ENCODE data around the gene ZNF616. TPM values are rescaled to one million over a fixed set of nuclear protein-coding genes. Genes with fewer than 3 reads are reported as not detected.

ZNF616 gene
- total RNA-seq, 4 donors from 2014 or later = 1.1 to 5.3 (median 2.4) TPM

GRCh38 chr19:52115526-52116053 is 24.1 kb downstream of the ZNF616 start:
- TF ChIP-seq POLR2A (IDR thresholded peaks at IDR 0.05) = no peak
- TF ChIP-seq, protein P1, sequence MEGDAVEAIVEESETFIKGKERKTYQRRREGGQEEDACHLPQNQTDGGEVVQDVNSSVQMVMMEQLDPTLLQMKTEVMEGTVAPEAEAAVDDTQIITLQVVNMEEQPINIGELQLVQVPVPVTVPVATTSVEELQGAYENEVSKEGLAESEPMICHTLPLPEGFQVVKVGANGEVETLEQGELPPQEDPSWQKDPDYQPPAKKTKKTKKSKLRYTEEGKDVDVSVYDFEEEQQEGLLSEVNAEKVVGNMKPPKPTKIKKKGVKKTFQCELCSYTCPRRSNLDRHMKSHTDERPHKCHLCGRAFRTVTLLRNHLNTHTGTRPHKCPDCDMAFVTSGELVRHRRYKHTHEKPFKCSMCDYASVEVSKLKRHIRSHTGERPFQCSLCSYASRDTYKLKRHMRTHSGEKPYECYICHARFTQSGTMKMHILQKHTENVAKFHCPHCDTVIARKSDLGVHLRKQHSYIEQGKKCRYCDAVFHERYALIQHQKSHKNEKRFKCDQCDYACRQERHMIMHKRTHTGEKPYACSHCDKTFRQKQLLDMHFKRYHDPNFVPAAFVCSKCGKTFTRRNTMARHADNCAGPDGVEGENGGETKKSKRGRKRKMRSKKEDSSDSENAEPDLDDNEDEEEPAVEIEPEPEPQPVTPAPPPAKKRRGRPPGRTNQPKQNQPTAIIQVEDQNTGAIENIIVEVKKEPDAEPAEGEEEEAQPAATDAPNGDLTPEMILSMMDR (IDR thresholded peaks at IDR 0.05 in 4 of 5, conservative IDR thresholded peaks at IDR 0.05 in 1 of 5) = no peak
- in situ Hi-C loops (cut with MboI; ENCODE audit: low sequenced_read_pairs in 4 of 4) = no loop called here
- H3K4me3 ChIP-seq = peak overlapping the region in 1 of 4 donors; percentile 30

DNA sequence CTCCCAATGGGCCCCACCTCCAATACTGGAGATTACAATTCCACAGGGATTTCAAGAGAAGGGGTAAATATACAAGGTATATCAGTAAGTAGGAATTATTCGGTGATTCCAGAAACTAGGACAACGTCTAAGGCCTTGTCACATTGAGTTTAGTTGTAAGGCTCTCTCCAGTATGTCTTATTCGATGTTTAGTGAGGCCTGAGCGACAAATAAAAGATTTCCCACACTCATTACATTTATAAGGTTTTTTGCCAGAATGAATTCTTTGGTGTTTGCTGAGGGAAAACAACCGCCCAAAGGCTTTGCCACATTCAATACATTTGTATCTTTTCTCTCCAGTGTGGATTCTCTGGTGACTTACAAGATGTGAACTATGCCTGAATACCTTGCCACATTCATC is 25.0 kb downstream of the ZNF616 start:
- TF ChIP-seq POLR2A (IDR thresholded peaks at IDR 0.05) = no peak
- TF ChIP-seq, protein P1 (IDR thresholded peaks at IDR 0.05 in 4 of 5, conservative IDR thresholded peaks at IDR 0.05 in 1 of 5) = no peak
- Histone ChIP-seq H3K36me3 (peaks cover 28 to 59% of the 10 kb centered on the region in 2 donors), H3K9me3 (peaks cover 53 to 79% (median 60%) of the 10 kb centered on the region in 3 donors), H3K4me1 (no peaks in the 10 kb centered on the region), H3K27ac (no peak overlapping the region), H3K4me3 (peak overlapping the region in 1 of 4 donors; percentile 35), H3K27me3 (no peaks in the 10 kb centered on the region)
- in situ Hi-C loops (cut with MboI; ENCODE audit: low sequenced_read_pairs in 4 of 4) (no loop called here), intact Hi-C loops (cut with DNase I; ENCODE audit: low total_unique reads) (no loop called here)
- DNase-seq (no peak), ATAC-seq (no peak)

More at GRCh38 chr19:52115526-52116053, 24.1 kb downstream of the ZNF616 start:
- ATAC-seq (no peak), DNase-seq (no peak)
- Histone ChIP-seq H3K27me3 (no peaks in the 10 kb centered on the region), H3K36me3 (peaks cover 31 to 68% of the 10 kb centered on the region in 2 donors), H3K9me3 (peaks cover 51 to 83% (median 66%) of the 10 kb centered on the region in 3 donors), H3K4me1 (no peaks in the 10 kb centered on the region), H3K27ac (no peak overlapping the region)
- intact Hi-C loops (cut with DNase I; ENCODE audit: low total_unique reads) = no loop called here

- in situ Hi-C loops (cut with MboI; ENCODE audit: low sequenced_read_pairs in 4 of 4) (no loop called here), intact Hi-C loops (cut with DNase I; ENCODE audit: low total_unique reads) (no loop called here)
Observed at GRCh38 chr19:52112624-52113023, 27.1 kb downstream of the ZNF616 start.

DNA sequence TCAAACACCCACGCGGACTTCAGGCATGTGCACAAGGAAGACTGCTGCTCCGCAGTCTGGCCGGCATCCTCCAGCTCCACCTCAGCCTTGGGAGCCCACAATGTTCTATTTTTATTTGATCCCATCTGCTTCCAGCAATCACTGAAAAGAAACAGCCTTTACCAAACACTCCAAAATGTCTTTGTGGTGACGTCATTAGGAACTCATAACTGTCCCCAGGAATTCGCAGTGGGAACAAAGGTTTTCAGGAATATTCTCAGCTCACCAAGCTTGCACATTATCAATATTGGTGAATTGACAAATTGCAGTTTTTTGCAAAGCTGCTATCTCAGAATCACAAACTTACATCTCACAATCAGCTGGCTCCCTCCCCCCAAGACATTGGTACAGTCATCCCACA is 29.0 kb downstream of the ZNF616 start:
- Histone ChIP-seq H3K27ac (no peak overlapping the region), H3K27me3 (no peaks in the 10 kb centered on the region), H3K36me3 (peaks cover 5 to 20% of the 10 kb centered on the region in 2 donors), H3K9me3 (peaks cover 46 to 50% (median 46%) of the 10 kb centered on the region in 3 donors), H3K4me3 (no peak overlapping the region), H3K4me1 (no peaks in the 10 kb centered on the region)
- no peak for DNase-seq
- in situ Hi-C loops (cut with MboI; ENCODE audit: low sequenced_read_pairs in 4 of 4) = no loop called here
- no peak for ATAC-seq
- no peak for TF ChIP-seq POLR2A (IDR thresholded peaks at IDR 0.05)
- TF ChIP-seq, protein P1 (IDR thresholded peaks at IDR 0.05 in 4 of 5, conservative IDR thresholded peaks at IDR 0.05 in 1 of 5) = no peak
- intact Hi-C loops (cut with DNase I; ENCODE audit: low total_unique reads) = no loop called here

More at GRCh38 chr19:52112624-52113023, 27.1 kb downstream of the ZNF616 start:
- Histone ChIP-seq H3K27me3 (no peaks in the 10 kb centered on the region), H3K9me3 (peaks cover 51 to 64% (median 60%) of the 10 kb centered on the region in 3 donors), H3K36me3 (peaks cover 15 to 39% of the 10 kb centered on the region in 2 donors), H3K4me3 (no peak overlapping the region), H3K27ac (no peak overlapping the region), H3K4me1 (no peaks in the 10 kb centered on the region)
- TF ChIP-seq, protein P1 (IDR thresholded peaks at IDR 0.05 in 4 of 5, conservative IDR thresholded peaks at IDR 0.05 in 1 of 5) = no peak
- TF ChIP-seq POLR2A (IDR thresholded peaks at IDR 0.05) = no peak
- DNase-seq (no peak), ATAC-seq (no peak)
